ENCODE results near the gene WFDC11.

- no peak for TF ChIP-seq EZH2 (IDR thresholded peaks at IDR 0.05; ENCODE audit: borderline replicate concordance, low read depth, low read length, severe bottlenecking)
- TF ChIP-seq CTCF (IDR thresholded peaks at IDR 0.05; ENCODE audit: borderline replicate concordance, extremely low read depth, low read length, poor library complexity, severe bottlenecking): no peak
These were observed 52.4 kb downstream of the WFDC11 start for GRCh38 chr20:45617591-45617990.
